ENCODE data around the gene ETS2.

DNA sequence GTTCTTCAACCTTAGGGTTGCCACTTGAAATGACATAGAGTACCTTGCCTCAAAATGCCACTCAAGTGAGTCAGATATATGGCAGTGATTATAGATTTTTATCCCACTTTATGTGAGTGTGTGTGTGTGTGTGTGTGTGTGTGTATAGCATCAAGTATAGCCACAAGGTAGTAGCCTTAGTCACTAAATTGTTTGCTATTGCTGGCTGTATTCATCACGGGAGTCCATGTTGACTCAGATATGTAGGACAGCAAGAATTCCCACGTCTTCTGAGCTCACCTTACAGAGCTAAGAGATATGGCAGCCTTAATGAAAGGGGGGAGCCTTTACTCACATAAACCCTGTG is 9.3 kb downstream of the ETS2 start:
- TF ChIP-seq, protein P1, sequence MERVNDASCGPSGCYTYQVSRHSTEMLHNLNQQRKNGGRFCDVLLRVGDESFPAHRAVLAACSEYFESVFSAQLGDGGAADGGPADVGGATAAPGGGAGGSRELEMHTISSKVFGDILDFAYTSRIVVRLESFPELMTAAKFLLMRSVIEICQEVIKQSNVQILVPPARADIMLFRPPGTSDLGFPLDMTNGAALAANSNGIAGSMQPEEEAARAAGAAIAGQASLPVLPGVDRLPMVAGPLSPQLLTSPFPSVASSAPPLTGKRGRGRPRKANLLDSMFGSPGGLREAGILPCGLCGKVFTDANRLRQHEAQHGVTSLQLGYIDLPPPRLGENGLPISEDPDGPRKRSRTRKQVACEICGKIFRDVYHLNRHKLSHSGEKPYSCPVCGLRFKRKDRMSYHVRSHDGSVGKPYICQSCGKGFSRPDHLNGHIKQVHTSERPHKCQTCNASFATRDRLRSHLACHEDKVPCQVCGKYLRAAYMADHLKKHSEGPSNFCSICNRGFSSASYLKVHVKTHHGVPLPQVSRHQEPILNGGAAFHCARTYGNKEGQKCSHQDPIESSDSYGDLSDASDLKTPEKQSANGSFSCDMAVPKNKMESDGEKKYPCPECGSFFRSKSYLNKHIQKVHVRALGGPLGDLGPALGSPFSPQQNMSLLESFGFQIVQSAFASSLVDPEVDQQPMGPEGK (CRISPR knock-in tag; IDR thresholded peaks at IDR 0.05; ENCODE audit: borderline replicate concordance): no peak
- no peak for TF ChIP-seq RARB (CRISPR knock-in tag; IDR thresholded peaks at IDR 0.05)
- TF ChIP-seq ZFP3 (CRISPR knock-in tag; IDR thresholded peaks at IDR 0.05): no peak
- TF ChIP-seq, protein P2, sequence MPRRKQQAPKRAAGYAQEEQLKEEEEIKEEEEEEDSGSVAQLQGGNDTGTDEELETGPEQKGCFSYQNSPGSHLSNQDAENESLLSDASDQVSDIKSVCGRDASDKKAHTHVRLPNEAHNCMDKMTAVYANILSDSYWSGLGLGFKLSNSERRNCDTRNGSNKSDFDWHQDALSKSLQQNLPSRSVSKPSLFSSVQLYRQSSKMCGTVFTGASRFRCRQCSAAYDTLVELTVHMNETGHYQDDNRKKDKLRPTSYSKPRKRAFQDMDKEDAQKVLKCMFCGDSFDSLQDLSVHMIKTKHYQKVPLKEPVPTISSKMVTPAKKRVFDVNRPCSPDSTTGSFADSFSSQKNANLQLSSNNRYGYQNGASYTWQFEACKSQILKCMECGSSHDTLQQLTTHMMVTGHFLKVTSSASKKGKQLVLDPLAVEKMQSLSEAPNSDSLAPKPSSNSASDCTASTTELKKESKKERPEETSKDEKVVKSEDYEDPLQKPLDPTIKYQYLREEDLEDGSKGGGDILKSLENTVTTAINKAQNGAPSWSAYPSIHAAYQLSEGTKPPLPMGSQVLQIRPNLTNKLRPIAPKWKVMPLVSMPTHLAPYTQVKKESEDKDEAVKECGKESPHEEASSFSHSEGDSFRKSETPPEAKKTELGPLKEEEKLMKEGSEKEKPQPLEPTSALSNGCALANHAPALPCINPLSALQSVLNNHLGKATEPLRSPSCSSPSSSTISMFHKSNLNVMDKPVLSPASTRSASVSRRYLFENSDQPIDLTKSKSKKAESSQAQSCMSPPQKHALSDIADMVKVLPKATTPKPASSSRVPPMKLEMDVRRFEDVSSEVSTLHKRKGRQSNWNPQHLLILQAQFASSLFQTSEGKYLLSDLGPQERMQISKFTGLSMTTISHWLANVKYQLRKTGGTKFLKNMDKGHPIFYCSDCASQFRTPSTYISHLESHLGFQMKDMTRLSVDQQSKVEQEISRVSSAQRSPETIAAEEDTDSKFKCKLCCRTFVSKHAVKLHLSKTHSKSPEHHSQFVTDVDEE (CRISPR knock-in tag; IDR thresholded peaks at IDR 0.05): no peak
- TF ChIP-seq, protein P3, sequence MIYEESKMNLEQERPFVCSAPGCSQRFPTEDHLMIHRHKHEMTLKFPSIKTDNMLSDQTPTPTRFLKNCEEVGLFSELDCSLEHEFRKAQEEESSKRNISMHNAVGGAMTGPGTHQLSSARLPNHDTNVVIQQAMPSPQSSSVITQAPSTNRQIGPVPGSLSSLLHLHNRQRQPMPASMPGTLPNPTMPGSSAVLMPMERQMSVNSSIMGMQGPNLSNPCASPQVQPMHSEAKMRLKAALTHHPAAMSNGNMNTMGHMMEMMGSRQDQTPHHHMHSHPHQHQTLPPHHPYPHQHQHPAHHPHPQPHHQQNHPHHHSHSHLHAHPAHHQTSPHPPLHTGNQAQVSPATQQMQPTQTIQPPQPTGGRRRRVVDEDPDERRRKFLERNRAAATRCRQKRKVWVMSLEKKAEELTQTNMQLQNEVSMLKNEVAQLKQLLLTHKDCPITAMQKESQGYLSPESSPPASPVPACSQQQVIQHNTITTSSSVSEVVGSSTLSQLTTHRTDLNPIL (CRISPR knock-in tag; IDR thresholded peaks at IDR 0.05; ENCODE audit: low read depth): no peak
- no peak for TF ChIP-seq PPARA (CRISPR knock-in tag; IDR thresholded peaks at IDR 0.05; ENCODE audit: borderline replicate concordance)
- TF ChIP-seq ISL1 (CRISPR knock-in tag; IDR thresholded peaks at IDR 0.05): no peak
- TF ChIP-seq, protein P4, sequence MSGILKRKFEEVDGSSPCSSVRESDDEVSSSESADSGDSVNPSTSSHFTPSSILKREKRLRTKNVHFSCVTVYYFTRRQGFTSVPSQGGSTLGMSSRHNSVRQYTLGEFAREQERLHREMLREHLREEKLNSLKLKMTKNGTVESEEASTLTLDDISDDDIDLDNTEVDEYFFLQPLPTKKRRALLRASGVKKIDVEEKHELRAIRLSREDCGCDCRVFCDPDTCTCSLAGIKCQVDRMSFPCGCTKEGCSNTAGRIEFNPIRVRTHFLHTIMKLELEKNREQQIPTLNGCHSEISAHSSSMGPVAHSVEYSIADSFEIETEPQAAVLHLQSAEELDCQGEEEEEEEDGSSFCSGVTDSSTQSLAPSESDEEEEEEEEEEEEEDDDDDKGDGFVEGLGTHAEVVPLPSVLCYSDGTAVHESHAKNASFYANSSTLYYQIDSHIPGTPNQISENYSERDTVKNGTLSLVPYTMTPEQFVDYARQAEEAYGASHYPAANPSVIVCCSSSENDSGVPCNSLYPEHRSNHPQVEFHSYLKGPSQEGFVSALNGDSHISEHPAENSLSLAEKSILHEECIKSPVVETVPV (CRISPR knock-in tag; IDR thresholded peaks at IDR 0.05): no peak
- no peak for TF ChIP-seq TCF4 (CRISPR knock-in tag; IDR thresholded peaks at IDR 0.05; ENCODE audit: borderline replicate concordance)
- TF ChIP-seq ZNF70 (CRISPR knock-in tag; IDR thresholded peaks at IDR 0.05): no peak

Data from SK-N-SH treated with all-trans-retinoic acid at 6 μM for 48 hours (cell line).